ENCODE results near the gene ANKRD17. TPM values are rescaled to one million over a fixed set of nuclear protein-coding genes. Genes with fewer than 3 reads are reported as not detected.
"Not testable (repeated sequence)": the region's sequence is repeated elsewhere in the genome, so short reads cannot be mapped to it uniquely, and the experiment has no call there.

Gene ANKRD17
- total RNA-seq, 1 experiment from 2014 or later = 66.8 TPM

DNA sequence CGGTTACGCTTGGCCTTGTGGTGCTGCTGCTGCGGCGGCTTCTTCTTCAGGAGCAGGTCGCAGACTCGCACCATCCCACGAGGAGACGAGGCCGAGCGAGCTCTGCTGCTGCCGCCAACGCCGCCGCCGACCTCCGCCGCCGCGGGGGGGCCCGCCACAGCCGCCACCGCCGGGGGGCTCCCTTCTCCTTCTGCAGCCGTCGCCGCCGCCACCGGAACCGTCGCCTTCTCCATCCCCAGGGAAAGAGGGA is 237 bp downstream of the ANKRD17 start:
- H3K9me3 ChIP-seq = no peaks in the 10 kb centered on the region
- Mint-ChIP-seq H3K4me3 (ENCODE audit: unreplicated experiment) (peak overlapping the region; percentile 85), H3K4me1 (ENCODE audit: low read depth, unreplicated experiment) (peaks cover 14% of the 10 kb centered on the region), H3K27me3 (ENCODE audit: insufficient read depth, unreplicated experiment) (no peaks in the 10 kb centered on the region), H3K36me3 (ENCODE audit: insufficient read depth, unreplicated experiment) (peaks cover 36% of the 10 kb centered on the region), H3K9me3 (ENCODE audit: unreplicated experiment) (no peaks in the 10 kb centered on the region), H3K27ac (ENCODE audit: unreplicated experiment) (peak overlapping the region; percentile 100)
- H3K4me3 ChIP-seq (ENCODE audit: low read depth, low read length) = peak overlapping the region; percentile 97
- ChIA-PET CTCF (interaction anchor here (0.6 to 0.9 kb wide), 4 partner anchors 16 to 453 kb away, joined by 4 read pairs; no protein-coding TSS in a partner anchor), POLR2A (interaction anchor here (0.5 to 2.9 kb wide), 9 partner anchors 16 to 532 kb away, joined by 3 to 15 read pairs (median 4); no protein-coding TSS in a partner anchor)
- intact Hi-C loops (cut with micrococcal nuclease; ENCODE audit: unreplicated experiment) = no loop called here
- DNase-seq = no peak
- no TSS peak for BruUV-seq (replicated peaks)
- no peaks in the 10 kb centered on the region for H3K27me3 ChIP-seq (replicated peaks; ENCODE audit: control insufficient read depth, insufficient read depth, low read length)
- no peaks in the 10 kb centered on the region; the same call in 1 of the 2 replicates for H3K36me3 ChIP-seq (ENCODE audit: control insufficient read depth, insufficient read depth, low read length)
- H3K4me1 ChIP-seq = peaks cover 14% of the 10 kb centered on the region; the same call in 1 of the 2 replicates
- TF ChIP-seq, protein P1, sequence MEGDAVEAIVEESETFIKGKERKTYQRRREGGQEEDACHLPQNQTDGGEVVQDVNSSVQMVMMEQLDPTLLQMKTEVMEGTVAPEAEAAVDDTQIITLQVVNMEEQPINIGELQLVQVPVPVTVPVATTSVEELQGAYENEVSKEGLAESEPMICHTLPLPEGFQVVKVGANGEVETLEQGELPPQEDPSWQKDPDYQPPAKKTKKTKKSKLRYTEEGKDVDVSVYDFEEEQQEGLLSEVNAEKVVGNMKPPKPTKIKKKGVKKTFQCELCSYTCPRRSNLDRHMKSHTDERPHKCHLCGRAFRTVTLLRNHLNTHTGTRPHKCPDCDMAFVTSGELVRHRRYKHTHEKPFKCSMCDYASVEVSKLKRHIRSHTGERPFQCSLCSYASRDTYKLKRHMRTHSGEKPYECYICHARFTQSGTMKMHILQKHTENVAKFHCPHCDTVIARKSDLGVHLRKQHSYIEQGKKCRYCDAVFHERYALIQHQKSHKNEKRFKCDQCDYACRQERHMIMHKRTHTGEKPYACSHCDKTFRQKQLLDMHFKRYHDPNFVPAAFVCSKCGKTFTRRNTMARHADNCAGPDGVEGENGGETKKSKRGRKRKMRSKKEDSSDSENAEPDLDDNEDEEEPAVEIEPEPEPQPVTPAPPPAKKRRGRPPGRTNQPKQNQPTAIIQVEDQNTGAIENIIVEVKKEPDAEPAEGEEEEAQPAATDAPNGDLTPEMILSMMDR (IDR thresholded peaks at IDR 0.05; ENCODE audit: insufficient read depth in 1 of 2, low read depth in 1 of 2, low read length in 1 of 2, severe bottlenecking in 1 of 2, unreplicated experiment in 1 of 2) = peak in 1 of 2 experiments; percentile 34

DNA sequence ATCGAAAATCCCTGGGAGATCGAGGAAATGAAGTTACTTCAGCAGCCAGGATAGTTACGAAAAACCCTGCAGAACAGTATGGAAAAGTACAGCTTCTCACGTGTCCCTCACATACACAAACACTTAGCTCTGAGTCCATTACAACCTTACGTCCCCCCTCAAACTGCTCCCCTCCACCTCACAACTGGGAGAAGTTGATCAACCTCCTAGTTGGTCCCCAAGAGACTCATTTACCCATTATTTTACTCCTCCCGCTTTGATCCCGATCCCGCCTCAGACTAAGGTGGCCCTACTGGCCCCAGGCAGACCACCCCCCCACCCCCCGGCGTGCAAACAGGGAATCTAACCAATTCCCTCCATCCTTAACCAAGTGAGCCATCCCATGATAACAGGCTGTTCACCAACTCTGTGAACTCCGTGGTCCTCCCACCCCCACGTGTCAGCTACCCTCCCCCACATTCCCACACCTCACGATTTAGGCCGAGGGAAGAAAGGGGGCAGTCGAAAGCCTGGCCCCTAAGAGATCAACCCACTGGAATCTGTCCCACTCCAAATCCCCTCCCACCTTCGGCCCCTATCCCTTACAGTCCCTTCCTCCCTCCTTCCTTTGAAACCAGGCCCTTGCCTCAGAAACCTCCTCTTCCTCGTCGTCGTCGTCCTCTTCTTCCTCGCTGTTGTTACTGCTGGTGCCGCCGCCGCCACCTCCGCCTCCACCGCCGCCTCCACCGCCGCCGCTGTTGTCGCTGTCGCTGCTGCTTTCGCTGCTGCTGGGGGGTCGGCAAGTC is 755 bp downstream of the ANKRD17 start:
- Mint-ChIP-seq H3K9me3 (ENCODE audit: unreplicated experiment) (no peaks in the 10 kb centered on the region), H3K27ac (ENCODE audit: unreplicated experiment) (peak overlapping the region; percentile 100), H3K36me3 (ENCODE audit: insufficient read depth, unreplicated experiment) (peaks cover 41% of the 10 kb centered on the region), H3K27me3 (ENCODE audit: insufficient read depth, unreplicated experiment) (no peaks in the 10 kb centered on the region), H3K4me1 (ENCODE audit: low read depth, unreplicated experiment) (peaks cover 14% of the 10 kb centered on the region), H3K4me3 (ENCODE audit: unreplicated experiment) (peak overlapping the region; percentile 85)
- Histone ChIP-seq H3K4me1 (peaks cover 14% of the 10 kb centered on the region; the same call in 1 of the 2 replicates), H3K9me3 (no peaks in the 10 kb centered on the region), H3K27me3 (replicated peaks; ENCODE audit: control insufficient read depth, insufficient read depth, low read length) (no peaks in the 10 kb centered on the region), H3K36me3 (ENCODE audit: control insufficient read depth, insufficient read depth, low read length) (no peaks in the 10 kb centered on the region), H3K4me3 (ENCODE audit: low read depth, low read length) (peak overlapping the region; percentile 97)
- intact Hi-C loops (cut with micrococcal nuclease; ENCODE audit: unreplicated experiment) = loop anchor here (1.0 to 2.0 kb wide), 2 partner anchors 35 to 130 kb away; no protein-coding TSS in a partner anchor
- ChIA-PET POLR2A (interaction anchor here (0.5 to 2.9 kb wide), 10 partner anchors 17 to 805 kb away, joined by 3 to 15 read pairs (median 4); no protein-coding TSS in a partner anchor), CTCF (interaction anchor here (0.6 to 1.4 kb wide), 8 partner anchors 15 to 453 kb away, joined by 3 to 6 read pairs (median 4); no protein-coding TSS in a partner anchor)
- peak; percentile 44 to 55 for DNase-seq
- BruUV-seq (replicated peaks) = no TSS peak
- TF ChIP-seq, protein P1 (IDR thresholded peaks at IDR 0.05; ENCODE audit: insufficient read depth in 1 of 2, low read depth in 1 of 2, low read length in 1 of 2, severe bottlenecking in 1 of 2, unreplicated experiment in 1 of 2) = no peak

DNA sequence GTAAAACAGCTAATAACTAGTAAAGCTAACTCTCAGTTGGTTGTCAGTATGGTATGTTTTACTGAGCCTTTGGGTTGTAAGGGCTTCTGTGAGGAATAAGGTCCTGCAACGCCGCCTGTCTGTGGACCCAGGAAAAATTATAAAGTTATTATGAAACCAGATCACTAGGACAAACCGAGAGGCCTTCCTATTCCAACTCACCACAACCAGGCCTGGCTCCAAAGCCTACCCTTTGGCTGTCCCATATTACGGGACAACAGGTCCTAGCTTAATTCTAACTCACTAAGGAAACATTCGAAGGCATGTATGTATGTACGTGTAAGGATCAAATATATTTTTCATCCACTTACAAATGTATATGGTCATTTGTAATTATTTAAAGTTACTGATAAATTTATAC is 1.4 kb downstream of the ANKRD17 start:
- BruUV-seq (replicated peaks) = TSS peak; percentile 30
- no peaks in the 10 kb centered on the region for H3K27me3 ChIP-seq (replicated peaks; ENCODE audit: control insufficient read depth, insufficient read depth, low read length)
- ChIA-PET POLR2A (interaction anchor here (0.9 to 2.9 kb wide), 2 partner anchors 153 to 806 kb away, joined by 4 to 15 read pairs; no protein-coding TSS in a partner anchor), CTCF (interaction anchor here (1.1 to 1.4 kb wide), 4 partner anchors 19 to 153 kb away, joined by 3 to 6 read pairs (median 4); no protein-coding TSS in a partner anchor)
- peaks cover 14% of the 10 kb centered on the region; the same call in 1 of the 2 replicates for H3K4me1 ChIP-seq
- peak; percentile 72 to 73 for DNase-seq
- Mint-ChIP-seq H3K27ac (ENCODE audit: unreplicated experiment) (peak overlapping the region; percentile 100), H3K4me3 (ENCODE audit: unreplicated experiment) (peak overlapping the region; percentile 85), H3K36me3 (ENCODE audit: insufficient read depth, unreplicated experiment) (peaks cover 44% of the 10 kb centered on the region), H3K9me3 (ENCODE audit: unreplicated experiment) (no peaks in the 10 kb centered on the region), H3K4me1 (ENCODE audit: low read depth, unreplicated experiment) (peaks cover 14% of the 10 kb centered on the region), H3K27me3 (ENCODE audit: insufficient read depth, unreplicated experiment) (no peaks in the 10 kb centered on the region)
- no peaks in the 10 kb centered on the region for H3K36me3 ChIP-seq (ENCODE audit: control insufficient read depth, insufficient read depth, low read length)
- peak overlapping the region; percentile 97 for H3K4me3 ChIP-seq (ENCODE audit: low read depth, low read length)
- TF ChIP-seq, protein P1 (IDR thresholded peaks at IDR 0.05; ENCODE audit: insufficient read depth in 1 of 2, low read depth in 1 of 2, low read length in 1 of 2, severe bottlenecking in 1 of 2, unreplicated experiment in 1 of 2) = peak; percentile 64 to 66
- H3K9me3 ChIP-seq = no peaks in the 10 kb centered on the region
- intact Hi-C loops (cut with micrococcal nuclease; ENCODE audit: unreplicated experiment) = loop anchor here (1.0 to 2.0 kb wide), 2 partner anchors 34 to 129 kb away; no protein-coding TSS in a partner anchor

DNA sequence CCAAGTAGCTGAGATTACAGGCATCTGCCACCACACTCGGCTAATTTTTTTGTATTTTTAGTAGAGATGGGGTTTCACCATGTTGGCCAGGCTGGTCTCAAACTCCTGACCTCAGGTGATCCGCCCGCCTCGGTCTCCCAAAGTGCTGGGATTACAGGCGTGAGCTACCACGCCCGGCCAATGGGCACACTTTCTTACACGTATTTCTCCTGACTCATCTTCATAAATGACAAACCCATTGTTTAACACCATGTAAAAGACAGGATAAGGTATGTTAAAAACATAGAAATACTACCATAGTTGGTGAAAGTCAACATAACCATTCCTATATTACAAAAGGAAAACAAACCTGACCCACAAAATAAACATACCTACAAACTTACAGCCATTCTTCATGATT is 2.8 kb downstream of the ANKRD17 start:
- H3K27ac Mint-ChIP-seq (ENCODE audit: unreplicated experiment); H3K9me3 Mint-ChIP-seq (ENCODE audit: unreplicated experiment); H3K9me3 ChIP-seq; BruUV-seq (replicated peaks); H3K27me3 ChIP-seq (replicated peaks; ENCODE audit: control insufficient read depth, insufficient read depth, low read length); H3K4me3 ChIP-seq (ENCODE audit: low read depth, low read length); H3K4me3 Mint-ChIP-seq (ENCODE audit: unreplicated experiment); DNase-seq; H3K27me3 Mint-ChIP-seq (ENCODE audit: insufficient read depth, unreplicated experiment); POLR2A ChIA-PET; H3K36me3 ChIP-seq (ENCODE audit: control insufficient read depth, insufficient read depth, low read length): not testable (repeated sequence)
- Mint-ChIP-seq H3K36me3 (ENCODE audit: insufficient read depth, unreplicated experiment) (peaks cover 46% of the 10 kb centered on the region), H3K4me1 (ENCODE audit: low read depth, unreplicated experiment) (peaks cover 14% of the 10 kb centered on the region)
- intact Hi-C loops (cut with micrococcal nuclease; ENCODE audit: unreplicated experiment) = loop anchor here (2.0 kb wide), 1 partner anchor 33 kb away; no protein-coding TSS in a partner anchor
- CTCF ChIA-PET = interaction anchor here (0.7 kb wide), 1 partner anchor 128 kb away, joined by 3 read pairs; no protein-coding TSS in a partner anchor
- H3K4me1 ChIP-seq = peaks cover 13% of the 10 kb centered on the region; the same call in 1 of the 2 replicates

All from Caco-2 (cell line).